ENCODE data around the gene TNFSF9.

DNA sequence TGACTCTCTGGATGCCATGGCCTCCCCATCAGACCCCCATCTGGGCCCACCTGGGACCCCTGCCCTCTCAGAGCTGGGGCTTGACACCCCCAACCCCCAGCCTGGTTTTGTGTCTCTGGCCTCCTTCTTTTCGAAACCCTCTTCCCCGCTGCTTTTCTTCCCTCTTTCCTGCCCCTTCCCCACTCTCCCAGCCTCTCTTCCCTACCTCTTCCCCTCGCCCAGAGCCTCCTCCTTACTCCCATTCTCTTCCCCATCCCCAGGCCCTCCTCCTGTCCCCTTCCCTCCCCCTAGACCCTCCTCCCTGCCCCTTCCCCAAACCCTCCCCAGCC lies 2.1 kb downstream of the TNFSF9 start:
- TF ChIP-seq CTCF (IDR thresholded peaks at IDR 0.05): no peak
- TF ChIP-seq EZH2 (IDR thresholded peaks at IDR 0.05; ENCODE audit: borderline replicate concordance, insufficient read depth, low read depth, low read length, poor library complexity, severe bottlenecking): no peak
